H1 (cell line): ENCODE results near the gene ITGA3. TPM values are rescaled to one million over a fixed set of nuclear protein-coding genes. Genes with fewer than 3 reads are reported as not detected.
A peak's percentile ranks its signal among the peaks of the same experiment; 100 is the strongest.

ENCODE experiments used
- BRCA1 ChIP-seq: IDR thresholded peaks from 2 replicates; pipeline ENCODE4 v1.6.1; 2012; ENCODE audit warnings: low read depth, low read length, improper control_type of control experiment
- E2F6 ChIP-seq: IDR thresholded peaks from 2 replicates; pipeline ENCODE4 v1.6.1; 2012; ENCODE audit warnings: inconsistent platforms
- HDAC6 ChIP-seq: IDR thresholded peaks from one replicate; pipeline ENCODE4 v1.7.1; 2012; ENCODE audit warnings: low read depth, mild to moderate bottlenecking, inconsistent platforms, low read length, moderate library complexity
- MAX ChIP-seq: IDR thresholded peaks from 2 replicates; pipeline ENCODE4 v1.6.1; 2012; ENCODE audit warnings: inconsistent platforms
- NANOG ChIP-seq: IDR thresholded peaks from 2 replicates; pipeline ENCODE4 v1.6.1; 2011; ENCODE audit warnings: low read length, low read depth, mild to moderate bottlenecking, inconsistent platforms; ENCODE audit not compliant: insufficient read depth, poor library complexity, severe bottlenecking
- RAD21 ChIP-seq, 2 experiments: IDR thresholded peaks in 1 of 2; conservative IDR thresholded peaks in 1 of 2; 2 replicates each; pipeline ENCODE4 v1.6.1; 2011; ENCODE audit warnings: low read depth in 2 of 2, low read length in 2 of 2, improper control_type of control experiment in 1 of 2, inconsistent platforms in 1 of 2, mild to moderate bottlenecking in 1 of 2, moderate library complexity in 1 of 2
- SP1 ChIP-seq: IDR thresholded peaks from 2 replicates; pipeline ENCODE4 v1.6.1; 2011; ENCODE audit warnings: low read depth, low read length
- SP2 ChIP-seq: IDR thresholded peaks from 2 replicates; pipeline ENCODE4 v1.6.1; 2012; ENCODE audit warnings: mild to moderate bottlenecking, low read length, inconsistent platforms
- SP4 ChIP-seq: IDR thresholded peaks from 2 replicates; pipeline ENCODE4 v1.6.1; 2012; ENCODE audit warnings: low read length, inconsistent platforms
- USF2 ChIP-seq: IDR thresholded peaks from 2 replicates; pipeline ENCODE4 v1.6.1; 2011; ENCODE audit warnings: low read length, improper control_type of control experiment
- YY1 ChIP-seq: IDR thresholded peaks from 2 replicates; pipeline ENCODE4 v1.6.1; 2011; ENCODE audit warnings: low read depth, mild to moderate bottlenecking, low read length
- polyA plus RNA-seq, 7 experiments: library from polyadenylated mRNA; depleted of rRNA in 3 of 7; stranded (reverse) in 5 of 7; unstranded in 2 of 7; fragments of >200 nt in 5 of 7; fragments of 200-250 nt in 2 of 7; gene quantifications; 1 replicate in 5 of 7; 2 replicates in 1 of 7; 4 replicates in 1 of 7; pipeline versions ENCODE4 v1.2.1 to v1.2.3, GENCODE V29; 2011 to 2013; ENCODE audit warnings: missing spikeins in 2 of 7, mixed read lengths in 2 of 7
- total RNA-seq: library from RNA; stranded (reverse); fragmentation: NEBNext Ultra II Directional; extraction: Animal tissue kit (Norgen Biotek cat#: 25700); gene quantifications from 2 replicates; pipeline ENCODE4 v1.2.1, GENCODE V29; 2021

Gene ITGA3
- total and polyA plus RNA-seq, 2 of the 8 experiments (the other 6 are each of a cell fraction or from before 2014, with no cell fraction given), result 24.0 to 24.2 TPM

- TF ChIP-seq BRCA1, result no peak
- no peak for TF ChIP-seq SP2
- no peak for TF ChIP-seq E2F6
- no peak for TF ChIP-seq HDAC6
- TF ChIP-seq SP4, result no peak; the same call in 1 of the 2 replicates
- TF ChIP-seq USF2, result no peak
- peak; percentile 79 for TF ChIP-seq YY1
- peak; percentile 75 for TF ChIP-seq MAX
- peak; percentile 54 to 73; a peak in 3 of 4 replicates for TF ChIP-seq RAD21 (IDR thresholded peaks at IDR 0.05 in 1 of 2, conservative IDR thresholded peaks at IDR 0.05 in 1 of 2; ENCODE audit: low read depth in 2 of 2, low read length in 2 of 2)
- TF ChIP-seq NANOG, result no peak
- no peak for TF ChIP-seq SP1
Measured at GRCh38 chr17:50079334-50080095, 23.6 kb downstream of the ITGA3 start (continued).
